ENCODE data around the gene TMEM69.

GRCh38 chr1:45678489-45678888, 9.5 kb upstream of the TMEM69 start:
- TF ChIP-seq CTCF (conservative IDR thresholded peaks at IDR 0.05): no peak
- TF ChIP-seq EZH2 (IDR thresholded peaks at IDR 0.05; ENCODE audit: low read depth): no peak
